CD4-positive, alpha-beta T cell treated with Interleukin-10 for 1 hour (primary cell): Measurements from ENCODE around the gene CLDN10.
"Not testable (repeated sequence)": the region's sequence is repeated elsewhere in the genome, so short reads cannot be mapped to it uniquely, and the experiment has no call there.

Experiments
- DNase-seq: peaks from one replicate; pipeline ENCODE4 v3.0.0-alpha.2; 2020

The CLDN10 gene

DNA sequence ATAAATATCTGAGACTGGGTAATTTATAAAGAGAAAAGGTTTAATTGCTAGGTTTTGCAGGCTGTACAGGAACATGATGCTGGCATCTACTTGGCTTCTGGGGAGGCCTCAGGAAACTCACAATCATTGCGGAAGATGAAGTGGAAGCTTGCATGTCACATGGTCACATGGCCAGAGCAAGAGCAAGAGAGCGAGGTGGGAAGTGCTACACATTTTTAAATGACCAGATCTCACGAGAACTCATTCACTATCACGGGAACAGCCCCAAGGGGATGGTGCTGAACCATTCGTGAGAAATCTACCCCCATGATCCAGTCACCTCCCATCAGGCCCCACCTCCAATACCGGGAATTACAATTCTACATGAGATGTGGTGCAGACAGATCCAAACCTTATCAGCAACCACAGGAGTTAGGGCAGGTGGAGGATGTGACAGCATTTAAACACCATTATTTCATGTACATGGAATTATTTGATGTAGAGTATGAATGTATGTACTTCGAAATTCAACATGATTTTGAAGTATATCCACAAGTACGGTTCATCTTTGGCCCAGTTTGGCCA, 10.5 kb upstream of the CLDN10 start:
- DNase-seq: no peak

GRCh38 chr13:95544293-95544692, 8.2 kb upstream of the CLDN10 start:
- DNase-seq: no peak

DNA sequence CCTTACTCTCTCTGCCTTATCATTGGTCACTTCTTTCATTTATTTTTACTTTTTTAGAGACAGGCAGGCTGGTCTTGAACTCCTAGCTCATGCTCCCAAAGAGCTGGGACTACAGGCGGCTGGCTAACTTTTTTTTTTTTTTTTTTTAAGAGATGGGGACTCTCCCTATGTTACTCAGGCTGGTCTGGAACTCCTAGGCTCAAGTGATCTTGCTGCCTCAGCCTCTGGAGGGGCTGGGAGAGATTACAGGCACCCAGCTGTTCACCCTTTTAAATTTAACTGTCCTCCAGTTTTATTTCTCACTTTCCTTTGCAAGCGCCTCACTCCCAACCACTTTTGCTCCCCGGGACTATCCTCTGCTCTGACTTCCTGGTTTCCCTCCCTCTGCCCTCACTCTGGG, 5.6 kb upstream of the CLDN10 start:
- no peak for DNase-seq

DNA sequence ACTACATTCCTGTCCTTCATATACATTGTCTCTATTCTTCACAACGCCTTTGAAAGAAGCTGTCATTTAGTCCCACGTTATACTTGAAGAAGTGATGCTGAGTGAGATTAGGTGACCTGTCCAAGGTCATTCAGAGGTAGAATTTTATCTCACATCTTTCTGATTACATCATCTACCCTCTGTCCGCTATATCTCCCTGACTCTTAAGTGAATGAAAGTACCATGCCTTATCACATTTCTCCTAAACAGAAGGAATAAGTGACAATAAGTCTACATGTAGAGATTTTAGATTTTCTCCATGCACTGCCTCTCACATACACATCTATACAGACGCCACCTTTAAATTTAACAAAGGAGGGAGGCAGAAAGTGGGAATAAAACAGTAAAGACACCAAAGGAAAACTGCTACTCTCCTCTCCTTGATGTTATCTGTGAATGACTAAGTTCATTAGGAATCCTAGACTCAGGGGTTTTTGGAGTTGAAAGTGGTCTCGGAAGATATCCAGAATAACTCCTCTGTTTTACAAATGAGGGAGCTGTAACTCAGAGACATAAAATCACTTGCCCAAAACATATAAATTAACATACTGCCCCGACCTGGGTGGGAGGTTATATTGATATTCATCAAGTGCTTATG, 4.9 kb upstream of the CLDN10 start:
- DNase-seq: no peak

DNA sequence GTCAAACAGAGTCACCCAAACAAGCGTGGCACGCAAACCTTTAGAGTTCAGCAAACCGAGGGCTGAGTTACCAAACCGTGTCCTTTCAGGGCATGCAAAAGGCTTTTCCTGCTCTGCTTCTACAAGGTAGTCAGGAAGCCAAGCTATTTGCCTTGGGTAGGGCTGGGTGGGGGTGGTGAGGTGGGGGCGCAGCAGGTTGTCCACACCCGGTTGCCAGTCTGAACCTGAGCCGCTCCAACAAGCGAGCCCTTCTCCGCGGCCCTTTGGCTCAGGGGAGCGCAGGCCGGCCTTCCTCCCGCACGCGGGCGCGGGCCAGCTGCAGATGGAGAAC, 347 bp upstream of the CLDN10 start:
- DNase-seq: no peak

GRCh38 chr13:95553581-95554385, 1.3 kb downstream of the CLDN10 start:
- no peak for DNase-seq

DNA sequence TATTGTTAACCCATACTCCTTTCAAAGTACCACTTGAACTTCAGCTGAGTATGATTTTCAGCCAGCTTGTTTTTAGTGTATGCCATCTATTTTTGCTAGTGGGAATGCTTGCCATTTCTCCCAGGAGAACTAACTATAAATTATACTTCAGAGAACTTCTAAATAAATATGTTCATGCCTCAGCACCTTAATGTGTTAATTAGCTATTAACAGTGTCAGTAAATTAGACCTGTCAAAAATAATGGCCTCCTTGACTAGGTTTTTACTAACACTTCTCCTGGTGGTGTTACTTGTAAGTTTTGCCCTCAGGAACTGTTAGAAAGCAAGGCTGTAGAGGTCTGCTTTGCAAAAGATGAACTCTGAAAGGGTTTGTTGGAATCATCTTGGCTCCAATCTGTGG, 4.5 kb downstream of the CLDN10 start:
- DNase-seq: no peak

- no peak for DNase-seq
These were observed 6.6 kb downstream of the CLDN10 start for GRCh38 chr13:95559100-95559499.

- no peak for DNase-seq
These were observed 7.9 kb downstream of the CLDN10 start for GRCh38 chr13:95560387-95560786.

GRCh38 chr13:95564091-95564490, 11.6 kb downstream of the CLDN10 start:
- no peak for DNase-seq

DNA sequence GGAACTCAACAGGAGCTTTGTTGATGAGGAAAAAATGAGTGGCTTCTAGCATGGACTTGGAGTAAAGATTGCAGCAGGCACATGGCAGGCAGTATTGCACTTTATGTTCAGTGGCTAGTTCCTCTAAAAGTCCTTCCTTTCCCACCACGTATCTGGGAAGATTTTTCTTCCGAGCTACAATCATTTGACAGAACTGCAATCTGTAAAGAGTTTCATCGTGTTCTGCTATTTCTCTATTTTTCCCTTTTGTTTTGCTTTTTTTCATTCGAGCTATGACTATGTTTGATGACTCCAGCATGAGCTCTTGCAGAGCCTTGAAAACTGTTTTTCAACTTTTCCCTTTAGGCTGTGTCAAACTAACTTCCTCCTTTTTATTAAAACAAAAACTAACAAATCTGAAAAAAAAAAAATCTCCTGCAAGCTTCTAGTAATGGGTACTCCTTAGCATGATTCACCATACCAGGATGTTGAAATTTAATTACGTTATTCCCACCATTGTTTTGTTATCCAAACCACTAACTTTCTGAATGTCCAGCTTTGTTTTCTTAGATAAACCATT, 12.3 kb downstream of the CLDN10 start:
- no peak for DNase-seq

- not testable (repeated sequence) for DNase-seq
These were observed 13.2 kb downstream of the CLDN10 start for GRCh38 chr13:95565758-95566157.

DNA sequence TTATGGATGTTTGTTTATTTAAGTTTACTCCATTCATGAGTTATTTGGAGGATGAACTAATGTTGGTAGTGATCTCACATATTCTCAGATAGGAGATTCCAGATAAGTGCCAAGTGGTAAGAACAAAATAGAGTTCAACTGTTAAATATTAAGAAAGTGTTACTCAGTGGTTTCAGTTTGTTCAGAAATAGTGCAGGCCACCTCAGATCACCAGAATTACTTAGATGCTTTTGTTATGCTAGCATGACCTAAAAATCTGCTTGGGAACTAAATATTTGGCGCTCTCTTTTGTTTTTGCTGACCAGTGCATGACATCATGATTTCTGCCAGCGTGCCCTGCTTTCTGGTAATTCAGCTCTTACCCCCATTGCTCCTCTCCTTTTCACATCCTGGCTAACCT, 15.6 kb downstream of the CLDN10 start:
- no peak for DNase-seq

- no peak for DNase-seq
These were observed 17.5 kb downstream of the CLDN10 start for GRCh38 chr13:95570016-95570415.

GRCh38 chr13:95571941-95572340, 19.4 kb downstream of the CLDN10 start:
- no peak for DNase-seq

DNA sequence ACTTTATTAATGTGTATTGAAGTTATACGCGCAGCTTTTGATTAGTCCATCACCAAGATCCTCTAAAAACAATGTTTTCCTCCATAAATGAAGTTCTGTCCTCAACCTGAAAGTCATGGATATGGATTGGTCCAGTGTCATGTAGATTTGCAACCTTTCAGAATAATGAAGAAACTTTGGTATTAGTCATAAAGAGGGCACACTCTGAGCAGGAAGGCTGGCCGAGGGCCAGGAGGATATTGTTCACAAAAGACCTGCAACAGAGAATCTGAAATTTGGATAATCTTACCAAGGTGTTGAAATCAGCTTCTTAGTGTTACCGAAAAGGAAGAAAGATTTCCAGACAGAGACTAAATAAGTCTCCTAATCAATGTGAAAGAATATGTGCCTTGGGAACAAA, 20.7 kb downstream of the CLDN10 start:
- DNase-seq: no peak

- no peak for DNase-seq
These were observed 26.8 kb downstream of the CLDN10 start for GRCh38 chr13:95579303-95579702.

DNA sequence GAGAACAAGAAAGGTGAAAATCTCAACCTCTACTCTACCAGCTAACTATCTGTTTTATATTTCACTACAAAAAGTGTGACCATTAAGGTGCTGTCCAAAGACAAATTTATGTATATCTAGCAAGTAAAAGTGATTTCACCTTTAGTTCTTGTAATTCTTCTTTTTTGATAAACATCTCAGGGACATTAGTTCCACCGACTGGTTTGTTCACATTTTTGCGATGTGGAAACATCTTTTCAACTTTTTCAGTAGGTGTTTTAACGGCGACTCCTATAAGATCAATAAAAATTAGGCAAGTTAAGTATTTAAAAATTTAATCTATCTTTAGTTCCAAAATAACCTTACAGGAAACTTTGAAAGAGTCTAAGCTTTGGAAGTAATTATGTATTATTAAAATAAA, 33.3 kb downstream of the CLDN10 start:
- no peak for DNase-seq

- DNase-seq: no peak
These were observed 35.6 kb downstream of the CLDN10 start for GRCh38 chr13:95588134-95588533.

DNA sequence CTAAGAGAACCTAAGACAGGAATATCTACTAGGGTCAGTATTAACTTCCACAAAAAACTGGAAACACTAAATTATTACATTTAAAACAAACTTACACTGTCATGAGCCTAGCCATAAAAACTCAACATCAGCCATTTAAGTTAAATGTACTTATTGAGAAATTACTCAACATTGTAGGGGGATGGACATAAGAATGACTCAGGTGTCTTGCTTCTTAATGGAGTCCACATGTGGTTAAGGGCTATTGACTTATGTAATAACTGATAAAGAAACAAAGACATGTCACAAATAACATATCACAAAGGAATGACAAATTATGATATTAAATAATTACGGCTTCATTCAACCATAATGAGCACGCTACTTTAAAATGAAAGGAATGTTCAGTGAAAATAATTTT, 36.2 kb downstream of the CLDN10 start:
- no peak for DNase-seq

DNA sequence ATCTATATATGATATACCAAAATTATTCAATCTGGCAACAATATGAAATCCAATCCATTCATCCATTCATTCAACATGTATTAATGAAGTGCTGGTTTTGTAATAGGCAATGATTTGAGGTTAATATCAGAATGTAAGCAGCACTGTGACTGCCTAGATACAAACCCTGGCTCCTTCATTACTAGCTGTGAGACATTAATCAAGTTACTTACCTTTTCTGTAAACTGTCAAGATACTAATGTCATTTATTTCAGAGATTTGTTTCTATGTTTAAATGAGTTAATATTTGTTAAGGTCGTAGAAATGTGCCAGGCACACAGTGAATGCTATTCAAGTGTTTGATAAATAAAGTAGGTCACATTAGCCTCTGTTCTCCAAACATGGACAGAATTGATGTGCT, 40.9 kb downstream of the CLDN10 start:
- DNase-seq: no peak

DNA sequence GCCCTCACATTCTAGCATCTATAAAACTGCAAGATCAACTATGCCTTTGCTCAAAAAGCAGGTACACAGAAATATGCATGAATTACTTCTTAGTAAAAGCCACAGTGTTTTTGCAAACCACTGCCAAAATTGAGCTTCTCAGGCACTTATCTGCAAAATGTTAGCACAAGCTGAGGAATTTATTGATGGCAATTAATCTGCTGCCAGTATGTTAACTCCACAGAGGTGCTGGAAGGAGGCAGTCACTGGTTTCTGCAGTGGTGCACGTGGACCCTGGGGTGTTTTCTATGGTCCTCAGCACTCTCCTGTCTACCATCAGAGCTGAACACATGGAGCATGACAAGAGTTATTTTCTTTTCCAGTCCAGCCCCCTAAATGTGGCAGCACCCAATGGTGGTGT, 44.2 kb downstream of the CLDN10 start:
- DNase-seq: no peak

GRCh38 chr13:95601216-95601615, 48.7 kb downstream of the CLDN10 start:
- no peak for DNase-seq

GRCh38 chr13:95601906-95602305, 49.4 kb downstream of the CLDN10 start:
- DNase-seq: no peak
